SK-N-SH (cell line): Measurements from ENCODE around the gene POLD3. TPM values are rescaled to one million over a fixed set of nuclear protein-coding genes. Genes with fewer than 3 reads are reported as not detected.

Experiments used
- polyA plus RNA-seq, 3 experiments: library from polyadenylated mRNA; depleted of rRNA; stranded (reverse); fragments of >200 nt; gene quantifications; 2 replicates each; pipeline ENCODE4 v1.2.3, GENCODE V29; 2012
- small RNA-seq, 7 experiments: library from RNA; depleted of rRNA; stranded (forward); fragments of <200 nt; gene quantifications; one replicate each; pipeline ENCODE3, GENCODE V24; 2012

POLD3 gene
- polyA plus RNA-seq, 1 of the 3 experiments (the other 2 are of a cell fraction): 7.9 TPM

Small RNA genes lying within 50 kb of the gene (small RNA-seq; reads per million reads assigned to genes)
- 0 reads per million in 7 experiments for gene RANP3
- 0 reads per million in 7 experiments for gene RN7SKP297

Other genes with a start within 250 kb of the POLD3 start
- gene PGM2L1, start 194.1 kb upstream of the POLD3 start, polyA plus RNA-seq (2012; rRNA removed): 0.90 and 1.0 TPM in 2 replicates
- gene KCNE3, start 125.0 kb upstream of the POLD3 start, polyA plus RNA-seq (2012; rRNA removed): not detected in 2 replicates
- gene LIPT2, start 98.9 kb upstream of the POLD3 start, polyA plus RNA-seq (2012; rRNA removed): 4.6 and 5.3 TPM in 2 replicates
- gene CHRDL2, start 138.8 kb downstream of the POLD3 start, polyA plus RNA-seq (2012; rRNA removed): not detected in 2 replicates
- 2.2 and 2.6 TPM in 2 replicates for gene RNF169, start 156.3 kb downstream of the POLD3 start, polyA plus RNA-seq (2012; rRNA removed)